GM21825 (cell line): Measurements from ENCODE around the gene ARHGAP23.

Experiments used
- ATAC-seq: cut with Tn5 transposase; IDR thresholded peaks from one replicate; pipeline ENCODE4 v1.9.1; 2021; ENCODE audit warnings: mild to moderate bottlenecking, moderate library complexity; ENCODE audit not compliant: unreplicated experiment

The ARHGAP23 gene, protein sequence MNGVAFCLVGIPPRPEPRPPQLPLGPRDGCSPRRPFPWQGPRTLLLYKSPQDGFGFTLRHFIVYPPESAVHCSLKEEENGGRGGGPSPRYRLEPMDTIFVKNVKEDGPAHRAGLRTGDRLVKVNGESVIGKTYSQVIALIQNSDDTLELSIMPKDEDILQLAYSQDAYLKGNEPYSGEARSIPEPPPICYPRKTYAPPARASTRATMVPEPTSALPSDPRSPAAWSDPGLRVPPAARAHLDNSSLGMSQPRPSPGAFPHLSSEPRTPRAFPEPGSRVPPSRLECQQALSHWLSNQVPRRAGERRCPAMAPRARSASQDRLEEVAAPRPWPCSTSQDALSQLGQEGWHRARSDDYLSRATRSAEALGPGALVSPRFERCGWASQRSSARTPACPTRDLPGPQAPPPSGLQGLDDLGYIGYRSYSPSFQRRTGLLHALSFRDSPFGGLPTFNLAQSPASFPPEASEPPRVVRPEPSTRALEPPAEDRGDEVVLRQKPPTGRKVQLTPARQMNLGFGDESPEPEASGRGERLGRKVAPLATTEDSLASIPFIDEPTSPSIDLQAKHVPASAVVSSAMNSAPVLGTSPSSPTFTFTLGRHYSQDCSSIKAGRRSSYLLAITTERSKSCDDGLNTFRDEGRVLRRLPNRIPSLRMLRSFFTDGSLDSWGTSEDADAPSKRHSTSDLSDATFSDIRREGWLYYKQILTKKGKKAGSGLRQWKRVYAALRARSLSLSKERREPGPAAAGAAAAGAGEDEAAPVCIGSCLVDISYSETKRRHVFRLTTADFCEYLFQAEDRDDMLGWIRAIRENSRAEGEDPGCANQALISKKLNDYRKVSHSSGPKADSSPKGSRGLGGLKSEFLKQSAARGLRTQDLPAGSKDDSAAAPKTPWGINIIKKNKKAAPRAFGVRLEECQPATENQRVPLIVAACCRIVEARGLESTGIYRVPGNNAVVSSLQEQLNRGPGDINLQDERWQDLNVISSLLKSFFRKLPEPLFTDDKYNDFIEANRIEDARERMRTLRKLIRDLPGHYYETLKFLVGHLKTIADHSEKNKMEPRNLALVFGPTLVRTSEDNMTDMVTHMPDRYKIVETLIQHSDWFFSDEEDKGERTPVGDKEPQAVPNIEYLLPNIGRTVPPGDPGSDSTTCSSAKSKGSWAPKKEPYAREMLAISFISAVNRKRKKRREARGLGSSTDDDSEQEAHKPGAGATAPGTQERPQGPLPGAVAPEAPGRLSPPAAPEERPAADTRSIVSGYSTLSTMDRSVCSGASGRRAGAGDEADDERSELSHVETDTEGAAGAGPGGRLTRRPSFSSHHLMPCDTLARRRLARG (N-terminal part only)

GRCh38 chr17:38428112-38428642 lies at the start of gene ARHGAP23:
ARHGAP23 (plus strand) TSS chr17:38428464; CDS start chr17:38428486, 22 bp downstream.
- peak; percentile 46 for ATAC-seq

DNA sequence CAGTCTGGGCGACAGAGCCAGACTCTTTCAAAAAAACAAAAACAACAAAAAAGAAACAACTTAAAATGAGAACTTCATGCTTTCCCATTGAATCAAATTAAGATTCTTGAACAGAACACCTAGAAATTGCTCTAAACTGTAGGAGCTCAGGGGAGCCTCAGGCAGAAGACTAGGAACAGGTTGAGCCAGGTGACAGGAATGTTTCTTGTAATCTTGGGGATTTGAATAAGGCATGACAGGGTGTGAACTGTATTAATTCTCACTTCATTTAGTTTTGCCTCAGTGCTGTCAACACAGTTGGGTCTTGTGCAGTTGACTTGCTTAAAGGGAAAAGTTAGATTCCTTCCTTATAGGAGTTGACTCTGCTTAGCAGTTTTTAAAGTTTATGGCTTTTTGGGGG lies 48.8 kb upstream of the ARHGAP23 start:
- no peak for ATAC-seq

GRCh38 chr17:38395090-38395489 lies 33.2 kb upstream of the ARHGAP23 start:
- no peak for ATAC-seq

DNA sequence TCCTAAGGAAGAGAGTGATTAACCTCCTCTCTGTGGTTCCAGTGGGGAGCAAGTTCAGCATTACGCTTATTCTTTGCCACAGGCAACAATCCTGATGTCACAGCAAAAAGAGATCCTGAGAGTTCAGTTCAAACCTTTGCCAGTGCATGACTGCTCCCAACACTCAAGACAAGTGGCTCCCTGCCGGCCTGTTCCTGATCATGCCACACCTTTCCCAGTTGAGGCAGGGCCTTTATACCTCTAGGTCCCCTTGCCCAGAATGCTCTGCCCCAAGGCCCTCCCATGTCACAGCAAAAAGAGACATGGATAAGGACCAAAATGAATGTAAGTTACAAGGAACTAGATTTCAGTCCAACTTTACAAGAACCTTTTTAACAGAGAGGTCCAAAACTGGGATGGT lies 31.0 kb upstream of the ARHGAP23 start:
- no peak for ATAC-seq

- no peak for ATAC-seq
These were observed 28.0 kb upstream of the ARHGAP23 start for GRCh38 chr17:38400286-38400685.

- ATAC-seq: no peak
These were observed 26.8 kb upstream of the ARHGAP23 start for GRCh38 chr17:38401459-38401858.

DNA sequence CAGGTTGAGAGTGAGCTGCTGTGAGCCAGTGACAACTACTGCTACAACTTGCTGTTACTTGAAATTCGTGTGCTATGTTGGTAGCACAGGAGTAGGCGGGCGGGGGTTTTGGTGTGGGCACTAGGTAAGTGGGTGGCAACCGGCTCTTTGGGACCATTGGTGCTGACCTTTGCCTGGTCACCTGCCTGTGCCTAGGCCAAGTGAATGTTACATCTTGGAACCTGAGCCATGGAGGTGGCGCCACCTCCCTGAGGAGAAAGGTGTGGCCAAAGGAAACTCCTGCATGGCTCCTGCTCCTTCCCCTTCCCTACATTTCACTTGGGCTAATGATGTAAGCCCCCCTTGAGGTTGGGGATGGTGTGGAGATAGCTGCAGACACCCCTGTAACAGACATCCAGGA lies 25.4 kb upstream of the ARHGAP23 start:
- no peak for ATAC-seq

- no peak for ATAC-seq
These were observed 24.8 kb upstream of the ARHGAP23 start for GRCh38 chr17:38403491-38403890.

- no peak for ATAC-seq
These were observed 23.9 kb upstream of the ARHGAP23 start for GRCh38 chr17:38404174-38404943.

GRCh38 chr17:38405654-38406053 lies 22.6 kb upstream of the ARHGAP23 start:
- no peak for ATAC-seq

GRCh38 chr17:38410201-38410600 lies 18.1 kb upstream of the ARHGAP23 start:
- ATAC-seq: no peak

GRCh38 chr17:38415250-38416194 lies 12.7 kb upstream of the ARHGAP23 start:
- ATAC-seq: no peak

GRCh38 chr17:38416840-38417209 lies 11.4 kb upstream of the ARHGAP23 start:
- ATAC-seq: no peak

- no peak for ATAC-seq
These were observed 10.9 kb upstream of the ARHGAP23 start for GRCh38 chr17:38417210-38417951.

- no peak for ATAC-seq
These were observed 10.1 kb upstream of the ARHGAP23 start for GRCh38 chr17:38418062-38418692.

DNA sequence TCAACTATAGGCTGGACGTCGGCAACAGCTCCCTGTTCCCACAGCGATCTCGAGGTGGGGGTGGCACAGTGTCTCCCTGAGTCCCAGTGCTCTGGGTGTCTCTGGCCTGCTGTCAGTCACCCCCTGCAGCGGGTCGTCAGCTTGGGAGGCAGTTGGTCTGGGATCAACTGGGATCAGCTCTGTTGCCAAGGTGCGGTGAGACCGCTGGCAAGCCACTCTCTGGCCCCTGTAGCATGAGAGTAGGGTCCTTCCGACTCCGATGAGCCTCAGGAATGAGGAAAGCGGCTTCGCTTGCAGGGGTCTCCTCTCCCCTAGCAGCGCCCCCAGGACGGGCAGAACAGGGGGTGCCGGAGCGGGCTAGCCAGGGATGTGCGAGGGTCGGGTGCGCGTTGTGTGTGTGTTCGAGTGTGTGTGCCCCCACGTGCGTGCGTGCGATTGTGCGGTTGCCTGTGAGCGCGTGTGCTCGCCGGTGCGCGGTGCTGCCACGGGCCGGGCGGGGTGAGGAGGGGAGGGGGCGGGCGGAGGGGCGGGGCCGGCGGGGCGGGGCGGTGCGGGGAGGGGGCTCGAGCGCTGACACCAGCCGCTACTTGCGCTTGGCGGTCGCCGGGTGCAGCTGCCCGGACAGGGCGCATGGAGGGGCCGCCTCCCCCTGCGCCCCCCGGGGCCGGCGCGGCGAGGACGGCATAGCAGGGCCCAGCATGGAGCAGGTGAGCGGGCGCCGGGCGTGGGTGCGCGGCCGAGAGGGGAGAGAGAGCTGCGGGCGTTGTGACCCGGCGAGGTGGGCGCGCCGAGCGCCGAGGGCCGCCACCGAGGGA lies 9.4 kb upstream of the ARHGAP23 start:
- no peak for ATAC-seq

GRCh38 chr17:38419508-38419981 lies 8.7 kb upstream of the ARHGAP23 start:
- no peak for ATAC-seq
